RWPE2 (cell line): ENCODE results near the gene NLRP3.

Source experiments
- ATAC-seq: fragments of 200-7000 bp; cut with Tn5 transposase; 3 replicates; pipeline ENCODE4 v1.9.1; 2021; ENCODE audit warnings: low read depth
- DNase-seq: peaks from one replicate; pipeline ENCODE4 v3.0.0-alpha.2; 2020; ENCODE audit warnings: low spot score
- H3K27ac ChIP-seq: fragments of 450-650 bp; 2 replicates; pipeline ENCODE4 v1.5.1; 2017; ENCODE audit warnings: mild to moderate bottlenecking; ENCODE audit not compliant: poor library complexity, severe bottlenecking
- H3K27me3 ChIP-seq: fragments of 250-450 bp; sonication (Bioruptor Pico); 2 replicates; pipeline ENCODE4 v1.5.1; 2021; ENCODE audit warnings: mild to moderate bottlenecking, moderate library complexity; ENCODE audit not compliant: insufficient read depth, poor library complexity, severe bottlenecking
- H3K36me3 ChIP-seq: fragments of 250-450 bp; sonication (Bioruptor Pico); 2 replicates; pipeline ENCODE4 v1.5.1; 2020; ENCODE audit warnings: low read depth, mild to moderate bottlenecking, moderate library complexity
- H3K4me1 ChIP-seq: fragments of 250-450 bp; sonication (Bioruptor Pico); 2 replicates; pipeline ENCODE4 v1.5.1; 2021; ENCODE audit warnings: mild to moderate bottlenecking, moderate library complexity; ENCODE audit not compliant: insufficient read depth, poor library complexity, severe bottlenecking
- H3K4me3 ChIP-seq: fragments of 250-450 bp; sonication (Bioruptor Pico); 2 replicates; pipeline ENCODE4 v1.5.1; 2021; ENCODE audit warnings: mild to moderate bottlenecking, moderate library complexity; ENCODE audit not compliant: severe bottlenecking
- H3K9me3 ChIP-seq: fragments of 250-450 bp; sonication (Bioruptor Pico); 2 replicates; pipeline ENCODE4 v1.5.1; 2021; ENCODE audit warnings: mild to moderate bottlenecking, moderate library complexity; ENCODE audit not compliant: severe bottlenecking
- TF ChIP-seq, protein P1 (sequence below): fragments of 450-650 bp; IDR thresholded peaks from one replicate; pipeline ENCODE4 v1.5.1; 2017; ENCODE audit warnings: mild to moderate bottlenecking, moderate library complexity; ENCODE audit not compliant: poor library complexity, severe bottlenecking

The NLRP3 gene

DNA sequence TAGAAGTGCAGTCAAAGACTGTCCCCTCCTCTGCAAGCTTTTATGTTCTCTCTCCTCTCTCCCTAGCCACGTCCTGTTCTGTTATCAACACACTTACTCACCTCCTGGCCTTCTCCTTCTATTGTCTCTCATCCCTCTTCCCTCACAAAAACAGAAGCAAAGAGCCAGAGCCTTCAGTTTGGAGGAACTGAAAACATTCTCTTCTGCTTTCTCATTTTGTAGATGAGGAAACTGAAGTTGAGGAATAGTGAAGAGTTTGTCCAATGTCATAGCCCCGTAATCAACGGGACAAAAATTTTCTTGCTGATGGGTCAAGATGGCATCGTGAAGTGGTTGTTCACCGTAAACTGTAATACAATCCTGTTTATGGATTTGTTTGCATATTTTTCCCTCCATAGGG, 1.9 kb downstream of the NLRP3 start:
- H3K4me1 ChIP-seq, result peaks cover 10% of the 10 kb centered on the region
- DNase-seq, result no peak

DNA sequence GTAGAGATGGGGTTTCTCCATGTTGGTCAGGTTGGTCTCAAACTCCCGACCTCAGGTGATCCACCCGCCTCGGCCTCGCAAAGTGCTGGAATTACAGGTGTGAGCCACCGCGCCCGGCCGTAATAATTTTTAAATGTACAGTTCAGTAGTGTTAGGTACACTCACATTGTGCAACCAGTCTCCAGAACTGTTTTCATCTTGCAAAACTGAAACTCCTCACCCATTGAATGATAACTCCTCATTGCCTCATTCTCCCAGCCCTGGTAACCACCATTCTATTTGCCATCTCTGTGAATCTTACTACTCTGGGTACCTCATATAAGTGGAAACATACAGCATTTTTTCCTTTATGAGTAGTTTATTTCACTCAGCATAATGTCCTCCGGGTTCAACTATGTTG, 3.4 kb downstream of the NLRP3 start:
- TF ChIP-seq, protein P1, sequence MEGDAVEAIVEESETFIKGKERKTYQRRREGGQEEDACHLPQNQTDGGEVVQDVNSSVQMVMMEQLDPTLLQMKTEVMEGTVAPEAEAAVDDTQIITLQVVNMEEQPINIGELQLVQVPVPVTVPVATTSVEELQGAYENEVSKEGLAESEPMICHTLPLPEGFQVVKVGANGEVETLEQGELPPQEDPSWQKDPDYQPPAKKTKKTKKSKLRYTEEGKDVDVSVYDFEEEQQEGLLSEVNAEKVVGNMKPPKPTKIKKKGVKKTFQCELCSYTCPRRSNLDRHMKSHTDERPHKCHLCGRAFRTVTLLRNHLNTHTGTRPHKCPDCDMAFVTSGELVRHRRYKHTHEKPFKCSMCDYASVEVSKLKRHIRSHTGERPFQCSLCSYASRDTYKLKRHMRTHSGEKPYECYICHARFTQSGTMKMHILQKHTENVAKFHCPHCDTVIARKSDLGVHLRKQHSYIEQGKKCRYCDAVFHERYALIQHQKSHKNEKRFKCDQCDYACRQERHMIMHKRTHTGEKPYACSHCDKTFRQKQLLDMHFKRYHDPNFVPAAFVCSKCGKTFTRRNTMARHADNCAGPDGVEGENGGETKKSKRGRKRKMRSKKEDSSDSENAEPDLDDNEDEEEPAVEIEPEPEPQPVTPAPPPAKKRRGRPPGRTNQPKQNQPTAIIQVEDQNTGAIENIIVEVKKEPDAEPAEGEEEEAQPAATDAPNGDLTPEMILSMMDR, result no peak
- Histone ChIP-seq H3K27me3 (no peaks in the 10 kb centered on the region), H3K4me1 (peaks cover 10% of the 10 kb centered on the region), H3K4me3 (no peak overlapping the region), H3K27ac (no peak overlapping the region), H3K36me3 (no peaks in the 10 kb centered on the region), H3K9me3 (no peaks in the 10 kb centered on the region)
- ATAC-seq, result no peak
- no peak for DNase-seq

More for the DNA sequence above, 1.9 kb downstream of the NLRP3 start:
- no peaks in the 10 kb centered on the region for H3K9me3 ChIP-seq
- no peaks in the 10 kb centered on the region for H3K36me3 ChIP-seq
- TF ChIP-seq, protein P1, result no peak
- H3K27me3 ChIP-seq, result no peaks in the 10 kb centered on the region
- no peak overlapping the region for H3K27ac ChIP-seq
- H3K4me3 ChIP-seq, result no peak overlapping the region
- ATAC-seq, result no peak

DNA sequence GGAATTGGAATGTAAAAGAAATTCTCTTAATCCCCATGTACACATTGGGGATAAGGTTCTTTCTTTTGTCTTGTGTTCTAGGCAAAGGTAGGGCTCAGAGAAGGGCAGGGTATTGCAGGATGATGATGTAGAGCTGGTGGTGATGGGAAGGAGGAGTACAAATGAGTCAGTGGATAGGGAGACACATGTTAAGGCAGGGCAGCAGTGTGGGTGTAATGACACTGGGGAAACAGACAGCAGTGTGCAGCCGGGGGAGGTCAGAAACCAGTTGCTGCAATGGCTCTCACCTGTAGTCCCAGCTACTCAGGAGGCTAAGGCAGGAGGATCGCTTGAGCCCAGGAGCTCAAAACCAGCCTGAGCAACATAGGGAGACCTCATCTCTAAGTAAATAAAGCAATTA, 5.1 kb downstream of the NLRP3 start:
- Histone ChIP-seq H3K36me3 (no peaks in the 10 kb centered on the region), H3K27ac (no peak overlapping the region), H3K4me1 (peaks cover 1% of the 10 kb centered on the region), H3K27me3 (no peaks in the 10 kb centered on the region), H3K9me3 (no peaks in the 10 kb centered on the region), H3K4me3 (no peak overlapping the region)
- ATAC-seq, result peak; percentile 72
- TF ChIP-seq, protein P1, result no peak
- DNase-seq, result no peak

DNA sequence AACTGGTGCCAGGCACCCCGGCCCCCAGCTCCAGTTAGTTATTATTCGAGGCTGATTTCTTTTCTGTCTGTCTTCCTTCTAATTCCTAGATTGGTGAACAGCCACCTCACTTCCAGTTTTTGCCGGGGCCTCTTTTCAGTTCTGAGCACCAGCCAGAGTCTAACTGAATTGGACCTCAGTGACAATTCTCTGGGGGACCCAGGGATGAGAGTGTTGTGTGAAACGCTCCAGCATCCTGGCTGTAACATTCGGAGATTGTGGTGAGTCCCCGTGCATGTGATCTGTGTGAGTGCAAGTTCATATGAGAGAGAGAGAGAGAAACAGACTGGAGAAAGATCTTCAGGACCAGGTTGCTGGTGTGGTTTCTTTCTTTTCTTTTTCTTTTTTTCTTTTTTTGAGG, 13.5 kb downstream of the NLRP3 start:
- TF ChIP-seq, protein P1, result no peak
- ATAC-seq (no peak), DNase-seq (no peak)
- Histone ChIP-seq H3K4me3 (no peak overlapping the region), H3K9me3 (no peaks in the 10 kb centered on the region), H3K27me3 (no peaks in the 10 kb centered on the region), H3K4me1 (no peaks in the 10 kb centered on the region), H3K27ac (no peak overlapping the region), H3K36me3 (no peaks in the 10 kb centered on the region)

- Histone ChIP-seq H3K36me3 (no peaks in the 10 kb centered on the region), H3K9me3 (no peaks in the 10 kb centered on the region), H3K4me3 (no peak overlapping the region), H3K27me3 (no peaks in the 10 kb centered on the region), H3K27ac (no peak overlapping the region), H3K4me1 (no peaks in the 10 kb centered on the region)
- no peak for ATAC-seq
- no peak for DNase-seq
- TF ChIP-seq, protein P1, result no peak
Observed at GRCh38 chr1:247430434-247430833, 14.5 kb downstream of the NLRP3 start.
